Activated CD4-positive, alpha-beta T cell treated with anti-CD3 and anti-CD28 coated beads, Interleukin-2, amount 50 U/mL, for 16 hours (primary cell): ENCODE measurements around the gene AIG1.
"Not testable (repeated sequence)": the region's sequence is repeated elsewhere in the genome, so short reads cannot be mapped to it uniquely, and the experiment has no call there.

ENCODE experiments used
- DNase-seq: peaks from one replicate; pipeline ENCODE4 v3.0.0-alpha.2; 2020

The AIG1 gene

DNA sequence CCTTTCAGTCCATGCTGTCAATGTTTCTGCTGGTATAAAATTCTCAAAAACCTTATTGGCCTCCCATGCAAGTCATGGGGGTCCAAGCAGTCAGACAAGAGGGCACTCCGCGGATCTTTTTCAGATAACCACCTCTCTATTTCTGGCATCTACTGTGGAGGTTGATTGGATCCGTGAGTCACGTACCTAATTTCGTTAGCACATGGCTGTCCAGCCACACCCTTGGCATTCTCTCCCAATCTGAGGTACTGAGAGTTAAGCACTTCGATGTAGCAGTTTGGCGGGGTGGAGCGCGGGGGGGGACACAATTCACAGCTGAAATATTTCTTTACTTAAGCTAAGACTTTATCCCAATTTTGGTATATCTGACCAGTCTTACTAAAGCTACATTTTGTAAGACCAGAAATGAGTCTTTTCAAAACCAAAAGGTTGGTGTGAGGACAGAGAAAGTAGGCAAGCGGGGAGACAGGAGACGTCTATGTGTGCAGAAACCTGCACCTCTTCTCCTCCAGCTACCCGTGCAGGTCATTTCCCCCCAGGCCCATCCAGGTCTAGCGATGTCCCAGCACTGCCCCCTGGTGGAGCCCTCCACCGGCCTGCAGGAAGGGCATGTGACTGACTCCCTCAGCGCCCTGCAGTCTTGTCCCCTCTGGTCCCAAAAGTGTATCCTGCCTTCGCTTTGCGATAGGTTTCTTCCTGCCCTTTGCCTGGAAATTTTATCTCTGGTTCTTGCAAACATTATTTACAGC, 276.7 kb downstream of the AIG1 start:
- DNase-seq, result peak; percentile 40

GRCh38 chr6:143339223-143339622, 278.5 kb downstream of the AIG1 start:
- no peak for DNase-seq

- DNase-seq, result not testable (repeated sequence)
These were observed 284.8 kb downstream of the AIG1 start for GRCh38 chr6:143345477-143345876.

GRCh38 chr6:143346004-143346403, 285.3 kb downstream of the AIG1 start:
- DNase-seq, result no peak

DNA sequence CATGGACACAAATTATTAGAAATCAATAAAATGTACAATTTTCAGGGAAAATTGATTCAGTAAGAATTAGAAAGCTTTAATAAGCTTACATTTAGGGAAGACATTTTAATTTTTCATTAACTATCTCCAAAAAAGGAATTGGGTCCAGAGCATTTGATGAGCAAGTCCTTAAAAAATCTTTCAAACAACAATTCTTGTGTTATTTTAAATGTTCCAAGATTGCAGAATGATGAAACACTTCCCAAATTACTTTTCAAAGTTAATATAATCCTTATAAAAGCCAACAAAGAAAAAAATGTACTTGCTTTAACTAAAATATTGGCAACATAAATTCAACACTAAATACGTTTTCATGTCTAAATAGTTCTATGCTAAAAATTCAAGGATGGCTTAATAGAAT, 287.8 kb downstream of the AIG1 start:
- DNase-seq, result no peak

DNA sequence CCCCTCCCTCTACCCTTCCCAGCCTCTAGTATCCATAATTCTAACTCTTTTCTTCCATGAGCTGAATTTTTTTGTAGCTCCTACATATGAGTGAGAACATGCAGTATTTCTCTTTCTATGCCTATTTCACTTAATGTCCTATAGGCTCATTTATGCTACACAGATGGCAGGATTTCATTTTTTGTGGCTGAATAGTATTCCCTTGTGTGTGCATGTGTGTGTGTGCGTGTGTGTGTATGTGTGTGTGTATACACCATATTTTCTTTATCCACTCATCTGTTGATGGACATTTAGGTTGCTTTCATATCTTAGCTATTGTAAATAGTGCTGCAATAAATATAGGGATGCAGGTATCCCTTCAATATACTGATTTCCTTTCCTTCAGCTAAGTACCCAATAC, 288.8 kb downstream of the AIG1 start:
- no peak for DNase-seq

DNA sequence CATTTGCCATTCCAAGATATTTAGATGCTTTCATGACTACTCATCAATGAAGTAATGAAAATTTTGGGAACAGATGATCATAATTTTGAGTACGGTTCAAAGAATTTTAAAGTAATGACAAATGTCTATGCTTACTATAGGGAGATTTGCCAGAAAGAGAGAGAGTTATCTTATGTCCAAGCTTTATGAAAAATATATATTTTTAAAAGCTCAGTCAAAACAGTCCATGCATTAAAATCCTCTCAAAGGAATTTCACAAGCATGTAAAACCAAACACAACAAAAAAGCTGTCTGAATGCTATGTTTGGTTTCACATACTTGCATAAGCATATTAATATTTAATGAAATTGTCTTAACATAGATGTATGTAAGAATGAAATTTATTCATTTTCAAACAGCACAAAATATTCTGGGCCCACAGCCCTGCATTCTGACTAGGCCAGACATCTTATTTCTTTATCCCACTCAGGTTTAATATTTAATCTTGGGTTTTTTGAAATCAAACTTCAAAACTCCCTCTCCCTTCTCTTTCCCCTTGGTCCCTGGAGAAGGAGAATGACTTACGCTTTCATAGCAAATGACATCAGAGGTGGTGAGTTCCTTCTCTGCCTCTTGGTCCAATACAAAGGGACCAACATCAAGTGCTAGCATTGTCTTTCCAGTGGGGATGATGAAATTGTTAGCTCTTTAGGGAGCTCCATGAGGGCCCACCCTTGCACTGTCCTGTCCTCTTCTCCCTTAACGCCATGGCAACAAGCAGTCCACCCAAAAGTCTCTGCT, 295.6 kb downstream of the AIG1 start:
- no peak for DNase-seq

GRCh38 chr6:143357152-143357551, 296.5 kb downstream of the AIG1 start:
- no peak for DNase-seq

GRCh38 chr6:143357561-143358255, 297.0 kb downstream of the AIG1 start:
- DNase-seq, result no peak

- no peak for DNase-seq
These were observed 301.0 kb downstream of the AIG1 start for GRCh38 chr6:143361536-143362191.

DNA sequence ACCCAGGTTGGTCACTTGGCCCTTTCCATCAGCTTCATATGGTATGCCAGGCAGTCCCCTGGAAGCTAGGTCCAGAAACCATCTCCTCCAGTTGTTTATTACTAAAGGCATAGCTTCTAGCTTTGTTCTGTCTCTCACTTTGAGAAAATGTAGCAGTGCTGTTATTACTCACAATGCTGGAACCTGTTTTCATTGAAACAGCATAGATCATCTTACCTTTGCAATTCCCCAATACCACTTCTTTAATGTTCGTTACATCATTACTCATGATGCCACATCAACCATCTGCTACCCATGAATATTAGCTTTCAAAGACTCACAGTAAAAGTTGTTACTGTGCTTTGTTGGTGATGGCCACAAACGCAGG, 301.5 kb downstream of the AIG1 start:
- peak; percentile 20 for DNase-seq

DNA sequence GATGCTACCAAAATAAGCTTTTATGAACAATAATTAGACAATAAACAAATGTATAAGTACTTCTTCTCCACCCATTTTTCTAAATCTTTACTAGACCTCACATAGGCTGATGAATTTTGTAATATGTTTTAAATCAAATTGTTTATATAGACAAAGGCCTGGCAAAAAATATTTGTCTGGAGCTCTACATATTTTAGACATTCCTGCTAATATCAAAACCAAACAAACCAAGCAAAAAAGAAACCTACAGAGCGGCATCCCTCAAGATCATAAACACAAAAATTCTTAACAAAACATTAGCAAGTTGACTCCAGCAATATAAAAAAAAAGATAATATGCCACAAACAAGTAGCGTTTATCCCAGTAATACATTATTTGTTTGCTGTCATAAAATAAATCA, 302.6 kb downstream of the AIG1 start:
- DNase-seq, result no peak

GRCh38 chr6:143368426-143368825, 307.7 kb downstream of the AIG1 start:
- peak; percentile 82 for DNase-seq

- DNase-seq, result no peak
These were observed 309.3 kb downstream of the AIG1 start for GRCh38 chr6:143369971-143370370.

DNA sequence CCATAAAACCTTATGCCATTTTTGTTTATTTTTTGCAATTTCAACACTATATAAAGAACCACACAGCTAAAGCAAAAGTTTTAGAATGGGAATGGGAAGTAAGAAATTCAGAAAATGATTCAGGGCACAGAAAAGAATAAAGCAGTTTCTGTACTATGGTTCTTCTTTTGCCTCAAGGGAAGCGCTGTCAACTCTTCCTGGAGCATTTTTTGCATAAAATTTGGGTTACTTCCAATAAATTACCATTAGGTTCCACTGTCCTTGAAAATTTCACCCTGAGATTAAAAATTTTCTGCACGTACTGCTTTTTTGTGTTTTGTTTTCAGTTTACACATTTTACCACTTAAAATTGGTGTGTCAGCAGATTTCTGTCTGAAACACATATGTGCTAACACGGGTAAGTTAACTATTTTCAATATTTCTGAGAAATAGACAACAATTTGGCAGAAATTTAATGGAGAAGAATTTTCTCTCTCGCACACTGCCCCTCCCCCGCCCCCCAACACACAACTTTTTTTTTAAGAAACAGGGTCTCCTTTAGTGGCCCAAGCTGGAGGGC, 310.2 kb downstream of the AIG1 start:
- no peak for DNase-seq

GRCh38 chr6:143372199-143372882, 311.7 kb downstream of the AIG1 start:
- no peak for DNase-seq

DNA sequence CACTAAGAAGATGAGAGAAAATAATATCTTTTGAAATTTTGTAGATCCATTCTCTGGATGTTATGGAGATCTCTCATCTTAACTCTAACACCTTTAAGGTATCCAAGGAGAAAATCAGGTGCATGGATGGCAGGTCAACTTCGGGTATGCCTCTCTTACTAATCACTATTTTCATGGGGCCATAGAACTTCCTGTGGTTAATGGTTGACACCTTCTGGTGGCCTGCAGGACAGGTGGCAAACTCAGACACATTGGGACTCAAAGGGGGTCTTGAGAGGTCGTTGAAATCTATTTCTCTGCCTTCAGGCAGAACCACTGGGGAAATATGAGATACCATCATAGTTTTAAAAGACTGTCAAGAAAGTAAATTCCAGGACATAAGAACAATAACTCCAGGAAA, 313.3 kb downstream of the AIG1 start:
- no peak for DNase-seq

- DNase-seq, result no peak
These were observed 314.4 kb downstream of the AIG1 start for GRCh38 chr6:143375022-143375585.

DNA sequence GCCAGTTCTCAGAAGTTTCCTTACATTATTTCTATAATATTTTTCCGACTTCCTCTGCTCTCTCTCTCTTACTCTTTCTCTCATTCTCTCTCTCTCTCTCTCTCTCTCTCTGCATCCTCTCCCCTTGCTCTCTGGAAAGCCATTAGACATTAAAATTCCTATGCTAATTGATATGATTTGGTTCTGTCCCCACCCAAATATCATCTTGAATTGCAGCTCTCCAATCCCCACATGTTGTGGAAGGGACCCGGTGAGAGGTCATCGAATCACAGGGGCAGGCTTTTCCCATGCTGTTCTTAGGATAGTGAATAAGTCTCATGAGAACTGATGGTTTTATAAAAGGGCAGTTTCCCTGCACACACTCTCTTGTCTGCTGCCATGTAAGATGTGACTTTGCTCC, 315.7 kb downstream of the AIG1 start:
- DNase-seq, result no peak

- no peak for DNase-seq
These were observed 316.2 kb downstream of the AIG1 start for GRCh38 chr6:143376861-143377260.

DNA sequence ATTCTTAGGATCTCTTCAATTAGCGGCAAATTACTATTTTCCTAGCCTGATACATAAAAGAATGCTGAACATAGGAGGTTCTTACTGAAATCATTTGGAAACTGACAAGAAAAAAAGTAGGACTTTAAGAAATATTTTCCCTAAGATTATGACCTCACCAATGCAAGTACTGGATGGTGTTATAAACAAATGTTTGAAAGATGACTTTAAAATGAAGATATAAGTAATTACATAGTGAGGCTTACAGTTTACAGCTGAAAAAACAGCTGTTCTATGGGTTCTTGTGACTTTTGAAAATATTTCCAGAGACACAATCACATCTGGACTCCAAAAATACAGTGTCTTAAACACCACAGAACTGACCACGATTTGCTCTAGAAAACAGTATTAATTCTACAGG, 324.9 kb downstream of the AIG1 start:
- no peak for DNase-seq

DNA sequence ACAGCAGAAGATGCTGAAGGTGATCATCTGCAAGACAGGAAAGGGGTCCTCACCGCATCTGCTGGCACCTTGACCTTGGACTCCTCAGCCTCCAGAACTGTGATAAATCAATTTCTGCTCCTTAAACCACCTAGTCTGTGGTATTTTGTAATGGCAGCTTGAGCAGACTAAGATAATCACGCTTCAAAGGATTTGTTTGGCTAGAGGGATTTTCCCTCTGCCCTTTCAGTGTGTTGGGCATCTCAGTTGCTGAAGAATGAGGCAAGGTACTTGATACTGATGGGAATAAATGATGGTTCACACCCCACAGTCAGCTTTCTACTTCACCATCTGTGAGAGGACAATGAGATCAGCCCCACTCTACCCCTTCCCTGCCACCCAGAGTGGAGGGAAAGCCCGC, 329.6 kb downstream of the AIG1 start:
- no peak for DNase-seq
